ENCODE data around the gene SLC6A1. TPM values are rescaled to one million over a fixed set of nuclear protein-coding genes. Genes with fewer than 3 reads are reported as not detected.

SLC6A1 gene
- total RNA-seq, 1 donor from 2014 or later, result under 0.01 TPM

DNA sequence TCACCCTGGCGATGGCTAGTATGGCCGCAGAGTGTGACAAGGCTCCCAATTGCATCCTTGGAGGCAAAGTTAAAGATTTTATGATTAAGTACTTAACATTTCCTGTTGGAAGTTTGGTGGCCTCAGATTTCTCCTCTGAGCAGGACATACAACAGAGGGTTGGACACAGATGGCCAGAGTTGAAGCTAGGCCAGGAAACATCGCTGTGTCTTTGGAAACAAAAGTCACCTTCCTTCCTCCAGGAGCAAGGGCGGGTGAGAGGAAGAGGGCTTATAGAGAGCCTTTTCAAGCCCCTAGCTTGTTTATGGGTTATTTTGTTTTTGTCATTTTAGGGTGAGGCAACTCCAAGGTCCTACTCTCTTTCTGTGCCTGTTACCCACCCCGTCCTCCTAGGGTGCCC is 24.2 kb downstream of the SLC6A1 start:
- DNase-seq (ENCODE audit: low read depth, low spot score), result no peak

DNA sequence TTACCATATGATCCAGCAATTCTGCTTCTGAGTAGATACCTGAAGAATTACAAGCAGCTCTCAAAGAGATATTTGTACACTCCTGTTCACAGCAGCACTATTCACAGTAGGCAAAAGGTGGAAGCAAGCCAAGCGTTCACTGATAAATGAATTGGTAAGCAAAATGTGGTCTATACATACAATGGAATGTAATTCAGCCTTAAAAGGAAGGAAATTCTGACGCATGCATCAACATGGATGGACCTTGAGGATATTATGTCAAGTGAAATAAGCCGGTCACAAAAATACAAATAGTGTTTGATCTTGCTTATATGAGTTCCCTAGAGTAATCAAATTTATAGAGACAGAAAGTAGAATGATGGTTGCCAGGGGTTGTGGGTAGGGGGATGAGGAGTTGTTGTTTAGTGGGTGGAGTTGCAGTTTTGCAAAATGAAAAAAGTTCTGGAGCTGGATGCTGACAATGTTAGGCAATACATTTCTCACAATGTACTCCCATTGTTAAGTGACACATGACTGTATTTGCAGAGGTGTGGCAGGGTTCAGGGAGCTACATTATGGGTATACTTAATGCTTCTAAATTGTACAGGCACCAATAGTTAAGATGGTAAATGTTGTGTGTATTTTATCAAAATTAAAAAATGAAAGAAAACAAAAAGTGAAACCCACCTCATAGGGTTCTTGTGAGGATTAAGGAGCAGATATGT is 26.7 kb downstream of the SLC6A1 start:
- peak; percentile 52 for DNase-seq (ENCODE audit: low read depth, low spot score)

DNA sequence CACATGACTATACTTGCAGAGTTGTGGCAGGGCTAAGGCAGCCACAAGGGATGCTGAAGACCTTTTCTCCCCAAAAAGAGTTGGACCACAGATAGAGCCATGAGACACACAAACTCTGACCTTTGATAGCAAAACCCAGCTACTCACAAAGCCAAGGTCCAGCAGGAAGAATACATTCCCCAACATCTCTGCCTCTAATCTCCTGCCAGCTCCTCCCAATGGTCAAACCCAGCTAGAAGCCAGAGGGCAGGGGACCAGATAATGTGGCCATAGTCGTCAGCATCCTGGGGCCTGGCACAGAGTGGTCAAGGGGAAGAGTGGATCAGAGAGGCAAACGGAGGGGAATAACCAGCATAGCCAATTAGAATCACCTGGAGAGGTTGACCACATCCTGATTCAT is 28.2 kb downstream of the SLC6A1 start:
- DNase-seq (ENCODE audit: low read depth, low spot score), result no peak

DNA sequence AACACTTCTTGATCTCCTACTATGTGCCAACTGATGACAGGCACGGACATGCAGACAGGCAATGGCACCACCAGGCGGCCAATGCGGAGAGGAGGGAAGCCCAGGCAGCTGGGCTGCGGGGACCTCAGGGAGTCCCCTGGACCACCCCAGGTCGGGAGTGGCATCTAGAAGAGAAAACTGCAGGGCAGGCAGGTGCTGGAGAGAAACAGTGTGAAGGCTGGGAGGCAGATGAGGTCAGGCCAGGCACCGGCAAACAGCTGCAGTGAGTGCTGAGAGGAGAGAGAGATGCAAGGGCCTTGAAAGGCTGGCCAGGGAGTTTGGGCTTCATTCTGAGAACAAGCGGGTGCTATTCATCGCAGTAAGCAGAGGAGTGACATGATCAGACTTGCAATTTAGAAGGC is 29.1 kb downstream of the SLC6A1 start:
- DNase-seq (ENCODE audit: low read depth, low spot score), result no peak

DNA sequence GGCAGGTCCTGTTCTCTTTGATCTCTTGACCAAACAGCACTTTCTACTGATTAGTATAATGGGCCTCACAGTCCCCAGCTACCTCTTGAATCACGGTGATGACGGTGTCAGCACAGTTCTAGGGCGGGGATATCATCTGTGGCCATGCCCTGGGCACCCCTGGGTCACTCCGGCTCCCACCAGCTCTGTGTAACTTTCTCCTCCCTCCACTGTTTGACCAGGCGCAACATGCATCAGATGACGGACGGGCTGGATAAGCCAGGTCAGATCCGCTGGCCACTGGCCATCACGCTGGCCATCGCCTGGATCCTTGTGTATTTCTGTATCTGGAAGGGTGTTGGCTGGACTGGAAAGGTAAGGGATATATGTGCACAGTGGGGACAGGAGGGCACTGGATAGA is 29.6 kb downstream of the SLC6A1 start:
- DNase-seq (ENCODE audit: low read depth, low spot score), result no peak

DNA sequence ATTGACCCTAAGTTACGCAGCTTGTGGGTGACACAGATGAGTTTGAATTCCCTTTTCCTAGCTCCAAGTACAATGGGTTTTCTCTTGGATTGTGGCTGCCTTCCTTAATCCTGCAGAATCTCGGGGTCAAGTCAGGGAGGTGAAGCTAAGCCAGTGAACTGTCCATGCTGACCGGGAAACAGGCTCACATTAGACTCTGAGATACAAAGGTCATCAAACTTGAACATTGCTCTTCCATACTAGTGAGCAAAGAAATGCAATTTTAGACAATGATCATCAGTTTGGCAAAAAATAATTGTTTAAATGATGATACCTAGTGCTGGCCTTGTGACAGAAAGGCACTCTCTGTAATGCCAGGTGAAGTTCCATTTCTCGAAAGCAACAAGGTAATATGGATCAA is 31.6 kb downstream of the SLC6A1 start:
- DNase-seq (ENCODE audit: low read depth, low spot score), result no peak

DNA sequence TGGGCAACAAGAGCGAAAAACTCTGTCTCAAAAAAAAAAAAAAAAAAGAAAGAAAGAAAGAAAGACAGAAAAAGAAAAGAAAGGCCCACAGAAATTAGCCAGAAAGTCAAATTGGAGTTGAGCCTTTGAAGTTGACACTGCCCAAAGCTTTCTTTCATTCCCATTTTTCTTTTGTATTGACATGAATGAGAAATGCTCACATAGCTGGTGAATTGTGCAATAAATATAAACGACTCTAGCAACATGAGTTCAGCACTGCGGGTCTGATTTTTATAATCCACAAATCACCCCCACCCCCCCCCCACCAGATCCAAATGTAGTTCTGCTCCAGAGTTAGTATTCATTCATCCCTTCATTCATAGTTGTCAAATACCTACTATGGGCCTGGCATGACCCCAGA is 37.4 kb downstream of the SLC6A1 start:
- DNase-seq (ENCODE audit: low read depth, low spot score), result no peak

DNA sequence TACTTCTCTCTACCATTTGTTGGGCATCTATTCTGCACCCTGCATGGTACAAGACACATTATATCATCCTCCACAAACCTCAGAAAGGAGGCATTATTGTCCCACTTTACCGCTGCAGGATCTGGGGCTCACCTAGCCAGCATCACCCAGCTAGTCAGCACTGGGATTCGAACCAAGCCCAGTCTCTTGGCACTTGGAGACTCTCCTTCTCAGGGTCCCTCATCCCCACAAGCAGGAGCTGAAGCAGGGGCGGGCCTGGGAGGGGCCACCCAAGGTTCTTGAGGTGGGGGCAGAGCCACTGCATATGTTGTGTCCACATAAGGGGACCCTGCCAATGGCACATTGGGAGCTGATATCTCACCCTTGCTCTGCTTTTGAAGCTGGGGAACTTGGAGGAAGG is 41.3 kb downstream of the SLC6A1 start:
- DNase-seq (ENCODE audit: low read depth, low spot score), result no peak

DNA sequence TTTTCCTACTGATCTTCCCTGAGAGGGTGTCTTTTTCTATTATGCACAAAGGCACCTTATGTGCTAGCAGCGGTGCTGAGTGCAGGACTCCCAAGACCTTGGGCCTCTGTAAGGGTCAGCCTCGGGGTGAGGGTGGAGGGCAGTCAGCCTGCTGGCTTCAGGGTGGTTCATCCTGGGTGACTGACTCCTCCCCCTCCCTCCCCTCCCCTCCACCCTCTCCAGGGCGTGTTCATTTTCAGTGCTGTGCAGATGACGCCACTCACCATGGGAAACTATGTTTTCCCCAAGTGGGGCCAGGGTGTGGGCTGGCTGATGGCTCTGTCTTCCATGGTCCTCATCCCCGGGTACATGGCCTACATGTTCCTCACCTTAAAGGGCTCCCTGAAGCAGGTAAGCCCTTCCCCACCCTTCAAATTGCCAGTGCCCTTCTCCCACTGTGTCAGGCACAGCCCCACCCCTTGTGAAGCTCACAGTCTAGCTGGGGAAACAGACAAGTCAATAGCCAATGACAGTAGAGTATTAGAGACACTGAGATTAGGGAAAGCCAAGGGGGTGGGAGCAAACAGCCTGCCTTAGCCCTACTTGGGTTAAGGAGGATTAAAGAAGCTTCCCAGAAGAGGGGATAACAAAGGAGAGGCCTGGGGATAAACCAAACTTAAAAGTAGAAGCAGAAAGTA is 41.9 kb downstream of the SLC6A1 start:
- DNase-seq (ENCODE audit: low read depth, low spot score), result no peak

DNA sequence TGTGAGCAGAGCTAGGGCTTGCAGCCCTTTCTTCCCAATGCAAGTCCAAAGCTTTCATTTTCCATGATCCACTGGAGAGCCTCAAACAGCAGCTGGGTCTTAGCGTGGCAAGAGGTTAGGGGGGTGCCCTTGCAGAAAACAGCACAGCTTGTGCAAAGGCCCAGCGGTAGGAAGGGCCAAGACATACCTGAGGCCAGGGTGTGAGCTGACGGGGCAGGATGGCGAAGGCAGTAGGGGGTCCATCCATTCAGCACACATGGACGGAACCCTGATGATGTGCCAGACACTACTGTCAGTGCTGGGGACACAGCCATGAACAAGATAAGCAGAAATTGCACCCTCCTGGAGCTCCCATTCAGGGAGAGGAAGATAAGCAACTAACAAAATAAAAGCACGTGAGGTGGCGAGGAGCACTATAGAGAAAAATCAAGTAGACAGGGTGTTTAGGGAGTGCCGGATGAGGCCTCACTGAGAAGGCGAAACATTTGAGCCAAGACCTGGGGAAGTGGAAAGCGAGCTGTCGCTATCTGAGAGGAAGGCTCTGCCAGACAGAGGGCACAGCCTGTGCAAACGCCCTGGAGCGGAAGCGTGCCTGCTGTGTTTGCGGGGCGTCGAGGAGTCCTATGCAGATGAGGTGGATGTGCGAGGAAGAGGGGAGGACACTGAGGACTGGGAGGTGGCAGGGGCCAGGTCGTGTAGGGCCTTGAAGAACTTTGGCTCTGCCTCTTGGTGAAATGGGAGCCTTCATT is 43.4 kb downstream of the SLC6A1 start:
- no peak for DNase-seq (ENCODE audit: low read depth, low spot score)

DNA sequence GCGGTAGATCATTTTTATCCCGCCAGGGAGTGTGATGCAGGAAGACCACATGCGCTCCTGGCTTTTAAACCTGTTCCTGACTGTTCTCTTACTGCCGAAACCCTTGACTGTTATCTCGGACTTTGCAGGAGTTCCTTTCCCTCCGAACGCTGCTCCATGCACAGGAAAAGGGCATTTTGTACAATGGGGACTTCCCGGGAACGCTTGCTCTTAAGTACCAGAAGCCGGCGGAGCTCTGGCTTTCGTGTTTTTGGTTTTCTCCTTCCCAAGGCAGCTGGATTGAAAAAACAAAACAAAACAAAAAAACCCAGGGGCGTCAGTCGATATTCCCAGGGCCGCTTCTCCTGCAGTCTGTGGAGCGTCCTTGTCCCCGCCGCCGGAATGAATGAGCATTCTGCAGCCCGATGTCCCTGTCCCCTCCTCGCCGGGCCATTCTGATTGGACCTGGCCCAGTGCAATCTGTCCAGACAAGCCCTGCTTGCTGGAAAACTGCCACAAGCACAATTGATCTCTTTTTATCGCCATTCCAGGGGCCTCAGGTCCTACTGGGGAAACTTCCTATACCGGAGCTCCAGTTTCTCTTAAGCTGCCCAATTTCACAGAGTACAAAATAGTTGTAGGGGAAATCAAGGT is 44.8 kb downstream of the SLC6A1 start:
- DNase-seq (ENCODE audit: low read depth, low spot score), result no peak

DNA sequence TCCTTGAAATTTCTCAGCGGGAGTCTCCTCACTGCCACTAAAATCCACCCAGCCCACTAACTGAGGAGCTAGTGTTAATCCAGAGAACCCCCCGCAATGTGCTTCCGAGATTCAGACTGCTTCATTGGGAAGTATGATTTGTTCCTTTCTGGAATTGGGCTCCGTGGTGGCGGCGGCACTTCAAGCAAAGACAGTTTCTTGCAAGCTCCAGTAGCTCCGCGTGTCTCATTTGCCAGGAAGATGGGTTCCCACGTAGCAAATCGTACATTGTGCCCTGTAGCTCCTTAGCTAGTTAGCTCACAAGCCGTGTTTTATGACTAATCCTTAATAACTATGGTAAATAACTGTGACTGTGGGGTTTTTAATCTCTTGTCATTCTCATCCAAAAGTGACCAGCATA is 45.4 kb downstream of the SLC6A1 start:
- DNase-seq (ENCODE audit: low read depth, low spot score), result no peak

DNA sequence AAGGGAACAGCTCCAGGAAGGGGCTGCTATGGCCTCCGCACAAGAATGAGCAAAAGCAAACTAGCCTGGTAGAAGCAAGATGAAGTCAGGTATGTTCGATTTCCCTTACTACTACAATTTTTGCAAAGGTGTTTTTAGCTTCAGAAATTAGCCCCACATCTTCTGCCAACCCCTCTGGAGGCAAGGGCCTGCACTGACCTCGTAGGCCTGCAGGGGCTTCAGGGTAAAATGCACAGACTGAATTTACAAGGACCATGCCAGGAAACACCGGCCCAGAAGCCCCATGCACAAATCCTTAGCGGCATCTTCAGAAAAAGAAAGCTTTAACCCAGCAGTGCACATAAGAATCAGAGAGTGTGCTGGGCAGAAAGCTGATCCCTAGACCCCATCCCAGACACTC is 53.0 kb downstream of the SLC6A1 start:
- DNase-seq (ENCODE audit: low read depth, low spot score), result no peak

DNA sequence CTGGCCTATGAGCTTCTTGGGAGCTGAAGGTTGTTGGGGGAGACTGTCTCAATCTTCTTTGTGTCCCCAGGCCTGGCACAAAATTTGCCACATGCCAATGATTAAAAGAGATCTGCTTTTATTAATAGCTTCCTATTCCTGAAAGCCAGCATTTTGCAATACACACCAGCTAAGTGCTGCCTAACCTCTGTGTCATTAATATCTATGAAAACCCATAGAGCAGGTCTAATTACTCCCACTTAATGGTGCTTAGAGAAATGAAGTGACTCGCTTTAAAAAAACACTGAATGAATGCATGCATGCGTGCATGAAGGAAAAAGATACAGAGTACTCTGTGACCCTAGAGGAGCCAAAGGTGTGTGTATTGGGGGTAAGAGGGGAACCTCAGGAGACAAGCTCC is 55.0 kb downstream of the SLC6A1 start:
- DNase-seq (ENCODE audit: low read depth, low spot score), result no peak

DNA sequence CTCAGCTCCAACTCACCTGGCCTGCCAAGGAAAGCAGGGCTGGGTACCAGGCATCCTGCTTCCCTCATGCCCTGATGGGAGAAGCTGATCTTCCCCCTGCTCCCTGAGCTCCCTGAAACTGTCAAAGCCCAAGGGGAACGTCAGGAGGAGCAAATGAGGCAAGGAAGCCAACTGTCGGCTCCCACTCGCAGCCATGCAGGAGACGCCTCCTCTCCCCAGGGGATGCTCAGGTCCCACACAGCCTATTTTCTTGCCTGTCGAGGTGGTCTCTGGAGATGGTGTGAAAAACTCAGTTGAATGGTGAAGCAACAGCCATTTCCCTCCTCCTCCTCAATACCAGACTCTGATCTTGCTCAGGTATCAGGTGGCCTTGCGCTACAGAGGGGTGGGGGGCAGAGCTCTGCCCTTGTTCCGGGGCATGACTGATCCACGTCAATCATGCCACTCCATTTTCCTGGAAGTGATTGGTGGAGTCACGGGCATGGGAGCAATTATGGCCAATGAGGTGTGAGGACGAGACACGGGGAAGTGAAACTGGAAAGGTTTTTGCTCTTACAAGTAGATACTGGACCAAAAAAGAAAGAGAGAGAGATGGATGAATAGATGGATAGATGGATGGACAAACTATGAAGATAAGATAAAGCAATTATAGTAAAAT is 58.2 kb downstream of the SLC6A1 start:
- DNase-seq (ENCODE audit: low read depth, low spot score), result no peak

DNA sequence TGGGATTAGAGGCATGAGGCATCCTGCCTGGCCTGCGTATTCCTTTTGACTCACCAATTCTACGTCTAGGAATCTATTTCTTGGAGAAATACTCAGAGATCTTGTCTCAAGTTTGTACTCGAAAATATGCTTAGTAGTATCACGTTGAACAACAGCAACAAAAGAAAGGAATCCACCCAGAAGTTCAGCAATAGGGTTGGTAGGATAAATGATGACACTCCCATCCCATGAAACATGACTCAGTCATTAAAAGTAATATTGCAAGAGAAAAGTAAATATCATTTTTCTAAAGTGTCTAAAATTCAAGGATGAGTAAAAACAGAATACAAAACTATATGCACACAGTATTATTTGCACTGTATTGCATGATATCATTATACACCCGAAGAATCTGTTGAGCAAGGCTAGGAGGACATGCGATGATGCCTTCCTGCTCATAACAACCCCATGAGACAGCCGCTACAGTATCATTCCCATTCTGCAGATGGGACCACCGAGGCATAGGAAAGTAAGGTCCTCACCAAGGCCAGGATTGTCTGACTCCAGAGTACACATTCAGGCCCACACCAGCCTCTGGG is 61.5 kb downstream of the SLC6A1 start:
- no peak for DNase-seq (ENCODE audit: low read depth, low spot score)

DNA sequence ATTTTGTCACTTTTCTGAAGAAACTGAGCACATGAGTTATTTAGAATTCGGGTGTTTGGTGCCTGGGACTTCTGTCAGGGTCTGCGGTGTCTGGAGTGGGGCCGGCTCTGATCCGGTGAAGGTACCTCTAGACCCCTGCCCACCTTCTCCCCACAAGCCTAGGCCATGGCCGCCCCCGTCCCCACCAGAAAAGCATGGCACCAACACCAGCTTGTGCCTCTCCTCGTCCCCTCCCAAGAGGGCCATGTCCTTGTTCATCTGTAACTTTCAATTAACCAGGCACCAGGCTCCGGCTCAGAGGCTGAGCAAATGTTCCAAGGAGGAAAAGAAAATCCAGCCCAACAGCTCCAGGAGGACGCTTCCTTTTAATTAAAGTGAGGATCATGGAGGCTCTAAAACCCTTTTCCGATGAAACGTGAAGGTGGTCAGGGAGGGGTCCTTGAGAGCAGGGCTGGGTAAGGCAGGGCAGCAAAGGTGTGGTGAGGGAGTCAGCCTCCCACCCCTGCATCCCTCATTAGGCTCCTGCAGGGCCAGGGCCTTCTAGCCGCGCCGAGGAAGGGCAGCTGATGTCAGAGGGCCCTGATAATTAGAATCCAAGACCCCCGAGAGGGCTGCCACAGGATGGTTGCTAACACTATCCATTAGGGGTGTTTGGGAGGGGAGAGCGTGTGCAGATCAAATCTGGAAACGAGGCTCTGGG is 62.3 kb downstream of the SLC6A1 start:
- DNase-seq (ENCODE audit: low read depth, low spot score), result no peak

DNA sequence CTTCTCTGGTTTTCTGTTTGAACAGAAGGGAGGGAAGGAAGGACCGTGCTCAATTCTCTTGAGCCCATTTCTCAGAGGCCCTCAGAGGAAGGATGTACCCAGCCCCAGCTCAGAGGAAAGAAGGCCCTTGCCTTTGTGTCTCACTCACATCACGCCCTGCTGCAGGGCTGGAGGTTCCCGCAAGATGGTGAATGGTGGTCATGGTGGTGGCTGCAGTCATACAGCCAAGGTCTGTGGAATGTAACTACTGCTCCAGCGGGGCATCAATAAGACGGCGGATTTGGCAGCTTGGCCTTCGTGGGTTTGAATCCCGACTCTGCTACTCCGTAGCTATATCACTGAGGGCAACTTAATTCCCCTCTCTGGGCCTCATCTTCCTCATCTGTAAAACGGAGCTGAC is 62.9 kb downstream of the SLC6A1 start:
- no peak for DNase-seq (ENCODE audit: low read depth, low spot score)

DNA sequence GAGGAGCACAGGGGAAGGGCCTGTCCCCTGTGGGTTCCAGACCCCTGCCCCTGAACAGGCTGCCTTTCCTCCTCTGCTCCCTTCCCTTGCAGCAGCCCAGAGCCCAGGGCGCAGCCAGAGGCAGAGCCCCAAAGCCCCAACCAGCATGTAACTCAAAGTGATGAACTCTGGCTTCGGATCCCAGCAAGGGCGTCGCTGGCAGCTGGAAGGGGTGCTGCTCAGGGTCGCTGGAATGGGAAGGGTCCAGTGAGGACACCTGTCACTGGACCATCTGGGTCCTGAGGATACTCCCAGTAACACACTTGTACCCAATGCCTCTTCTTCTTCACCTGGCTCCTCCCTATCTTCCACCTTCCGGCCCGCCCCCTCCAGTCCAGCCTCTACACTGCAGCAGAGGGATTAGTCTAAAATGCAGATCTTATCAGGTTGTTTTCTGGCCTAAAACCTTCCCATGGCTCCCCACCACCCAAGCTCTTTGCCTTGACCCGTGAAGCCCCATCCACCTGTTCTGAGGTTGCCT is 64.0 kb downstream of the SLC6A1 start:
- no peak for DNase-seq (ENCODE audit: low read depth, low spot score)

DNA sequence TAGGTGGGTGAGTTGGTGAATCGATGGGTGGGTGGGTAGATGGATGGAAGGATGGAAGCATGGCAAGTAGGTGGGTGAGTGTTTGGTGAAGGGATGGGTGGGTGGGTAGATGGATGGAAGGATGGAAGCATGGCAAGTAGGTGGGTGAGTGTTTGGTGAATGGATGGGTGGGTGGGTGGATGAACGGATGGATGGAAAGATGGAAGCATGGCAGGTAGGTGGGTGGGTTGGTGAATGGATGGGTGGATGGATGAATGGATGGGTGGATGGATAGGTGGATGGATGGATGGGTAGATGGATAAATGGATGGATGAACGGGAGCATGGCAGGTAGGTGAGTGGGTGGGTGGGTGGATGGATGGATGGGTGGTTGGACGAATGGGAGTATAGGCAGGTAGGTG is 65.1 kb downstream of the SLC6A1 start:
- DNase-seq (ENCODE audit: low read depth, low spot score), result no peak

Data from pulmonary artery endothelial cell (primary cell).